SK-N-SH treated with all-trans-retinoic acid at 6 μM for 48 hours (cell line): Measurements from ENCODE around the gene STK33.

Experiments
- ATAC-seq: fragments of 200-7000 bp; cut with Tn5 transposase; 3 replicates; pipeline ENCODE4 v1.9.1; 2020; ENCODE audit warnings: mild to moderate bottlenecking, moderate library complexity
- ARNTL ChIP-seq: fragments of 450-650 bp; formaldehyde crosslinking; IDR thresholded peaks from 2 replicates; pipeline ENCODE4 v1.5.0; 2020; ENCODE audit warnings: low read depth, mild to moderate bottlenecking, moderate library complexity, borderline replicate concordance
- CREB5 ChIP-seq: fragments of 250-450 bp; sonication (Bioruptor Pico); IDR thresholded peaks from 2 replicates; pipeline ENCODE4 v1.5.1; 2020; ENCODE audit warnings: low read depth, mild to moderate bottlenecking, moderate library complexity
- CSDC2 ChIP-seq: fragments of 250-450 bp; sonication (Bioruptor Pico); IDR thresholded peaks from 2 replicates; pipeline ENCODE4 v1.5.0; 2020; ENCODE audit warnings: mild to moderate bottlenecking, moderate library complexity
- CSRNP3 ChIP-seq: fragments of 250-450 bp; sonication (Bioruptor Pico); IDR thresholded peaks from 2 replicates; pipeline ENCODE4 v1.5.1; 2021; ENCODE audit warnings: mild to moderate bottlenecking, moderate library complexity
- ESRRG ChIP-seq: fragments of 250-450 bp; sonication (Bioruptor Pico); IDR thresholded peaks from 2 replicates; pipeline ENCODE4 v1.6.1; 2021; ENCODE audit warnings: mild to moderate bottlenecking
- ISL1 ChIP-seq: fragments of 250-450 bp; sonication (Bioruptor Pico); IDR thresholded peaks from 2 replicates; pipeline ENCODE4 v2.1.2; 2022; ENCODE audit warnings: mild to moderate bottlenecking, moderate library complexity
- OSR1 ChIP-seq: fragments of 250-450 bp; sonication (Bioruptor Pico); IDR thresholded peaks from 2 replicates; pipeline ENCODE4 v1.8.0; 2022; ENCODE audit warnings: moderate library complexity, mild to moderate bottlenecking, inconsistent platforms
- PATZ1 ChIP-seq: fragments of 250-450 bp; sonication (Bioruptor Pico); IDR thresholded peaks from 2 replicates; pipeline ENCODE4 v1.8.0; 2020; ENCODE audit warnings: mild to moderate bottlenecking, moderate library complexity, borderline replicate concordance
- POU6F1 ChIP-seq: fragments of 250-450 bp; sonication (Bioruptor Pico); IDR thresholded peaks from 2 replicates; pipeline ENCODE4 v1.8.0; 2021; ENCODE audit warnings: low read depth, mild to moderate bottlenecking, moderate library complexity, borderline replicate concordance
- PPARA ChIP-seq: fragments of 250-450 bp; sonication (Bioruptor Pico); IDR thresholded peaks from 2 replicates; pipeline ENCODE4 v1.5.0; 2020; ENCODE audit warnings: mild to moderate bottlenecking, borderline replicate concordance
- RARB ChIP-seq: fragments of 250-450 bp; sonication (Bioruptor Pico); IDR thresholded peaks from 2 replicates; pipeline ENCODE4 v1.8.0; 2021; ENCODE audit warnings: mild to moderate bottlenecking, moderate library complexity
- SNAI2 ChIP-seq: fragments of 250-450 bp; sonication (Bioruptor Pico); IDR thresholded peaks from 2 replicates; pipeline ENCODE4 v1.5.0; 2020; ENCODE audit warnings: mild to moderate bottlenecking, moderate library complexity
- TOX ChIP-seq: fragments of 250-450 bp; sonication (Bioruptor Pico); IDR thresholded peaks from 2 replicates; pipeline ENCODE4 v1.8.0; 2021; ENCODE audit warnings: mild to moderate bottlenecking, moderate library complexity, borderline replicate concordance
- TSHZ2 ChIP-seq: fragments of 250-450 bp; sonication (Bioruptor Pico); IDR thresholded peaks from 2 replicates; pipeline ENCODE4 v1.5.0; 2020; ENCODE audit warnings: mild to moderate bottlenecking, moderate library complexity
- ZC3H10 ChIP-seq: fragments of 250-450 bp; sonication (Bioruptor Pico); IDR thresholded peaks from 2 replicates; pipeline ENCODE4 v1.5.1; 2021; ENCODE audit warnings: mild to moderate bottlenecking, moderate library complexity
- ZFP3 ChIP-seq: fragments of 250-450 bp; sonication (Bioruptor Pico); IDR thresholded peaks from 2 replicates; pipeline ENCODE4 v1.5.0; 2020; ENCODE audit warnings: mild to moderate bottlenecking, moderate library complexity
- ZFP30 ChIP-seq: fragments of 450-650 bp; formaldehyde crosslinking; IDR thresholded peaks from 2 replicates; pipeline ENCODE4 v1.5.0; 2022; ENCODE audit warnings: mild to moderate bottlenecking, moderate library complexity
- ZNF565 ChIP-seq: fragments of 450-650 bp; formaldehyde crosslinking; conservative IDR thresholded peaks from 2 replicates; pipeline ENCODE4 v1.5.0; 2020; ENCODE audit warnings: low read depth, mild to moderate bottlenecking, moderate library complexity
- ZNF70 ChIP-seq: fragments of 450-650 bp; formaldehyde crosslinking; IDR thresholded peaks from 2 replicates; pipeline ENCODE4 v1.5.0; 2020; ENCODE audit warnings: mild to moderate bottlenecking, moderate library complexity

Gene STK33

GRCh38 chr11:8366316-8366715 lies 227.7 kb downstream of the STK33 start:
- no peak for ATAC-seq
- TF ChIP-seq CREB5 (CRISPR knock-in tag) = no peak
- no peak for TF ChIP-seq CSDC2 (CRISPR knock-in tag)
- TF ChIP-seq ZNF565 (CRISPR knock-in tag) = no peak
- no peak for TF ChIP-seq OSR1
- no peak for TF ChIP-seq ESRRG (CRISPR knock-in tag)
- TF ChIP-seq ZNF70 = no peak
- no peak for TF ChIP-seq ISL1 (CRISPR knock-in tag)
- TF ChIP-seq ZC3H10 = no peak
- no peak for TF ChIP-seq ZFP30
- no peak for TF ChIP-seq PPARA
- no peak for TF ChIP-seq TSHZ2 (CRISPR knock-in tag)
- TF ChIP-seq ARNTL (CRISPR knock-in tag) = no peak
- TF ChIP-seq CSRNP3 (CRISPR knock-in tag) = no peak

GRCh38 chr11:8365216-8365941 lies 228.6 kb downstream of the STK33 start:
- ATAC-seq = no peak
- no peak for TF ChIP-seq ESRRG (CRISPR knock-in tag)
- TF ChIP-seq PATZ1 (CRISPR knock-in tag) = no peak
- no peak for TF ChIP-seq ARNTL (CRISPR knock-in tag)
- no peak for TF ChIP-seq POU6F1

- ATAC-seq = no peak
- TF ChIP-seq ZFP3 (CRISPR knock-in tag) (no peak), ARNTL (CRISPR knock-in tag) (no peak), SNAI2 (CRISPR knock-in tag) (no peak), RARB (no peak), PATZ1 (CRISPR knock-in tag) (no peak), PPARA (no peak), CSDC2 (CRISPR knock-in tag) (no peak), ZFP30 (no peak), CREB5 (CRISPR knock-in tag) (no peak), TSHZ2 (CRISPR knock-in tag) (no peak), TOX (CRISPR knock-in tag) (no peak), ZNF565 (CRISPR knock-in tag) (no peak), ESRRG (CRISPR knock-in tag) (no peak), ISL1 (CRISPR knock-in tag) (no peak), OSR1 (no peak)
These were observed 230.1 kb downstream of the STK33 start for GRCh38 chr11:8363921-8364320.
